GM12878 (cell line): ENCODE data around the gene SMURF1.

ENCODE experiments used
- BCL11A ChIP-seq: IDR thresholded peaks from 2 replicates; pipeline ENCODE4 v1.6.1; 2011; ENCODE audit warnings: low read depth, low read length
- BMI1 ChIP-seq: fragments of 450-650 bp; IDR thresholded peaks from 2 replicates; pipeline ENCODE4 v1.6.1; 2016; ENCODE audit warnings: mild to moderate bottlenecking, moderate library complexity, borderline replicate concordance
- EGR1 ChIP-seq, 2 experiments: IDR thresholded peaks; 1 replicate in 1 of 2; 2 replicates in 1 of 2; pipeline ENCODE4 v1.6.1; 2011 to 2012; ENCODE audit warnings: low read depth in 2 of 2, low read length in 2 of 2, borderline replicate concordance in 1 of 2, mild to moderate bottlenecking in 1 of 2, moderate library complexity in 1 of 2
- EZH2 ChIP-seq: IDR thresholded peaks from 2 replicates; pipeline ENCODE4 v1.6.1; 2012; ENCODE audit warnings: low read depth, mild to moderate bottlenecking, control low read depth, inconsistent platforms, low read length, borderline replicate concordance; ENCODE audit not compliant: control insufficient read depth
- HDGF ChIP-seq: fragments of 450-650 bp; IDR thresholded peaks from 2 replicates; pipeline ENCODE4 v1.6.1; 2016; ENCODE audit warnings: antibody characterized with exemption
- MXI1 ChIP-seq: fragments of 150-350 bp; IDR thresholded peaks from 2 replicates; pipeline ENCODE4 v1.6.1; 2011; ENCODE audit warnings: low read depth, mild to moderate bottlenecking, inconsistent platforms, low read length, improper control_type of control experiment
- SMC3 ChIP-seq: IDR thresholded peaks from 2 replicates; pipeline ENCODE4 v1.6.1; 2011; ENCODE audit warnings: low read length, improper control_type of control experiment, borderline replicate concordance
- ZBTB40 ChIP-seq: fragments of 450-650 bp; IDR thresholded peaks from 2 replicates; pipeline ENCODE4 v1.6.1; 2016; ENCODE audit warnings: mild to moderate bottlenecking, moderate library complexity, borderline replicate concordance
- TF ChIP-seq, protein P1 (sequence below): IDR thresholded peaks from 2 replicates; pipeline ENCODE4 v1.6.1; 2011; ENCODE audit warnings: low read depth, low read length, improper control_type of control experiment, borderline replicate concordance
- TF ChIP-seq, protein P2 (sequence below), 3 experiments: IDR thresholded peaks in 2 of 3; conservative IDR thresholded peaks in 1 of 3; 2 replicates each; pipeline ENCODE4 v1.5.1; 2011; ENCODE audit warnings: low read depth in 3 of 3, low read length in 3 of 3, mild to moderate bottlenecking in 3 of 3, control low read depth in 2 of 3, moderate library complexity in 2 of 3, inconsistent platforms in 1 of 3, mixed read lengths in 1 of 3; ENCODE audit not compliant: control insufficient read depth in 2 of 3, insufficient read depth in 1 of 3; ENCODE audit errors: extremely low read depth in 1 of 3

GRCh38 chr7:99040104-99040958 is 103.6 kb downstream of the SMURF1 start:
- TF ChIP-seq, protein P1, sequence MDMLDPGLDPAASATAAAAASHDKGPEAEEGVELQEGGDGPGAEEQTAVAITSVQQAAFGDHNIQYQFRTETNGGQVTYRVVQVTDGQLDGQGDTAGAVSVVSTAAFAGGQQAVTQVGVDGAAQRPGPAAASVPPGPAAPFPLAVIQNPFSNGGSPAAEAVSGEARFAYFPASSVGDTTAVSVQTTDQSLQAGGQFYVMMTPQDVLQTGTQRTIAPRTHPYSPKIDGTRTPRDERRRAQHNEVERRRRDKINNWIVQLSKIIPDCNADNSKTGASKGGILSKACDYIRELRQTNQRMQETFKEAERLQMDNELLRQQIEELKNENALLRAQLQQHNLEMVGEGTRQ: no peak
- TF ChIP-seq, protein P2, sequence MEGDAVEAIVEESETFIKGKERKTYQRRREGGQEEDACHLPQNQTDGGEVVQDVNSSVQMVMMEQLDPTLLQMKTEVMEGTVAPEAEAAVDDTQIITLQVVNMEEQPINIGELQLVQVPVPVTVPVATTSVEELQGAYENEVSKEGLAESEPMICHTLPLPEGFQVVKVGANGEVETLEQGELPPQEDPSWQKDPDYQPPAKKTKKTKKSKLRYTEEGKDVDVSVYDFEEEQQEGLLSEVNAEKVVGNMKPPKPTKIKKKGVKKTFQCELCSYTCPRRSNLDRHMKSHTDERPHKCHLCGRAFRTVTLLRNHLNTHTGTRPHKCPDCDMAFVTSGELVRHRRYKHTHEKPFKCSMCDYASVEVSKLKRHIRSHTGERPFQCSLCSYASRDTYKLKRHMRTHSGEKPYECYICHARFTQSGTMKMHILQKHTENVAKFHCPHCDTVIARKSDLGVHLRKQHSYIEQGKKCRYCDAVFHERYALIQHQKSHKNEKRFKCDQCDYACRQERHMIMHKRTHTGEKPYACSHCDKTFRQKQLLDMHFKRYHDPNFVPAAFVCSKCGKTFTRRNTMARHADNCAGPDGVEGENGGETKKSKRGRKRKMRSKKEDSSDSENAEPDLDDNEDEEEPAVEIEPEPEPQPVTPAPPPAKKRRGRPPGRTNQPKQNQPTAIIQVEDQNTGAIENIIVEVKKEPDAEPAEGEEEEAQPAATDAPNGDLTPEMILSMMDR (IDR thresholded peaks at IDR 0.05 in 2 of 3, conservative IDR thresholded peaks at IDR 0.05 in 1 of 3; ENCODE audit: control insufficient read depth in 2 of 3, extremely low read depth in 1 of 3, insufficient read depth in 1 of 3, low read depth in 3 of 3, low read length in 3 of 3): peak; percentile 63 to 85 (median 64)
- TF ChIP-seq SMC3 (peak; percentile 76), EGR1 (IDR thresholded peaks at IDR 0.05; ENCODE audit: borderline replicate concordance in 1 of 2, low read depth in 2 of 2, low read length in 2 of 2) (no peak), BMI1 (no peak), ZBTB40 (no peak), MXI1 (no peak), BCL11A (no peak), EZH2 (no peak), HDGF (no peak)
